ENCODE measurements around the gene GOT2. TPM values are rescaled to one million over a fixed set of nuclear protein-coding genes. Genes with fewer than 3 reads are reported as not detected.
"Not testable (repeated sequence)": the region's sequence is repeated elsewhere in the genome, so short reads cannot be mapped to it uniquely, and the experiment has no call there.

Gene GOT2
- total and polyA plus RNA-seq, 2 donors, result 32.5 to 38.6 TPM

DNA sequence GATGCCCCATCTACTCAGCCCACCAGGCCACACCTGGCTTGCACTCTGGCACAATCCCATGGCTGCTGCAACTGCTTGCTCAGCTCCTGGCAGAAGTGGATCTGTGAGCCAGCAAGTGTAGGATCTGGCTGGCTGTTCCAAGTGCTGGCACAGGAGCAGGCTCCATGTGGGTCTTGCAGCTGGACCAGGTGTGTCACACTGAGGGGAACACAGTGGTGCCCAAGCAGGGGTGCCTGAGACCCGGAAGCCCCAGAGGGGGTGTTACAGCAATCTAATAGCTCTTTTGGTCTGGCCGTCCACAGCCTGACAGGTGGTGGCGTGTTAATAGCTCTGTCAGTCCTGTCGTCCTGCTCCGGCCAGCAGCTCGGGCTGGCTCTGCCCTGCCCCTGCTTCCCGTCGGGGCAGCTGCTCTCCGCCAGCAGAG is 19.6 kb upstream of the GOT2 start:
- H3K9me3 ChIP-seq (ENCODE audit: control insufficient read depth in 2 of 2, insufficient read depth in 1 of 2, low read length in 1 of 2), result peaks cover 0 to 8% of the 10 kb centered on the region in 2 donors
- DNase-seq (ENCODE audit: low read depth in 6 of 9, low spot score in 9 of 9), result no peak
- 63% methylated on average over 9 of the region's 9 CpGs for WGBS
- peaks cover 0 to 2% of the 10 kb centered on the region in 2 donors for H3K27me3 ChIP-seq (ENCODE audit: control insufficient read depth in 2 of 2, insufficient read depth in 1 of 2, low read length in 1 of 2)
- H3K27ac ChIP-seq (ENCODE audit: low read depth in 1 of 2, low read length in 1 of 2), result no peak overlapping the region
- no peaks in the 10 kb centered on the region for H3K36me3 ChIP-seq (ENCODE audit: control insufficient read depth in 2 of 2, insufficient read depth in 2 of 2, low read length in 1 of 2)
- no peak overlapping the region for H3K4me3 ChIP-seq (ENCODE audit: low read length in 2 of 2)
- peaks cover 3 to 5% of the 10 kb centered on the region in 2 donors for H3K4me1 ChIP-seq (ENCODE audit: control insufficient read depth in 2 of 2, insufficient read depth in 2 of 2, low read length in 2 of 2)

GRCh38 chr16:58744497-58744896 is 10.4 kb upstream of the GOT2 start:
- Histone ChIP-seq H3K36me3 (ENCODE audit: control insufficient read depth in 2 of 2, insufficient read depth in 2 of 2, low read length in 1 of 2) (no peaks in the 10 kb centered on the region), H3K27me3 (ENCODE audit: control insufficient read depth in 2 of 2, insufficient read depth in 1 of 2, low read length in 1 of 2) (no peaks in the 10 kb centered on the region), H3K4me3 (ENCODE audit: low read length in 2 of 2) (no peak overlapping the region), H3K4me1 (ENCODE audit: control insufficient read depth in 2 of 2, insufficient read depth in 2 of 2, low read length in 2 of 2) (no peaks in the 10 kb centered on the region), H3K9me3 (ENCODE audit: control insufficient read depth in 2 of 2, insufficient read depth in 1 of 2, low read length in 1 of 2) (peaks cover 0 to 5% of the 10 kb centered on the region in 2 donors), H3K27ac (ENCODE audit: low read depth in 1 of 2, low read length in 1 of 2) (no peak overlapping the region)
- WGBS, result 95% methylated on average over 7 of the region's 7 CpGs
- no peak for DNase-seq (ENCODE audit: low read depth in 6 of 9, low spot score in 9 of 9)

GRCh38 chr16:58741976-58742375 is 7.9 kb upstream of the GOT2 start:
- peaks cover 0 to 2% of the 10 kb centered on the region in 2 donors for H3K27me3 ChIP-seq (ENCODE audit: control insufficient read depth in 2 of 2, insufficient read depth in 1 of 2, low read length in 1 of 2)
- H3K4me3 ChIP-seq (ENCODE audit: low read length in 2 of 2), result no peak overlapping the region
- no peaks in the 10 kb centered on the region for H3K9me3 ChIP-seq (ENCODE audit: control insufficient read depth in 2 of 2, insufficient read depth in 1 of 2, low read length in 1 of 2)
- no peaks in the 10 kb centered on the region for H3K36me3 ChIP-seq (ENCODE audit: control insufficient read depth in 2 of 2, insufficient read depth in 2 of 2, low read length in 1 of 2)
- no peak overlapping the region for H3K27ac ChIP-seq (ENCODE audit: low read depth in 1 of 2, low read length in 1 of 2)
- H3K4me1 ChIP-seq (ENCODE audit: control insufficient read depth in 2 of 2, insufficient read depth in 2 of 2, low read length in 2 of 2), result no peaks in the 10 kb centered on the region
- DNase-seq (ENCODE audit: low read depth in 6 of 9, low spot score in 9 of 9), result no peak

GRCh38 chr16:58741166-58741565 is 7.0 kb upstream of the GOT2 start:
- H3K9me3 ChIP-seq (ENCODE audit: control insufficient read depth in 2 of 2, insufficient read depth in 1 of 2, low read length in 1 of 2), result no peaks in the 10 kb centered on the region
- H3K27me3 ChIP-seq (ENCODE audit: control insufficient read depth in 2 of 2, insufficient read depth in 1 of 2, low read length in 1 of 2), result peaks cover 0 to 2% of the 10 kb centered on the region in 2 donors
- WGBS, result 97% methylated on average over 3 of the region's 3 CpGs
- H3K27ac ChIP-seq (ENCODE audit: low read depth in 1 of 2, low read length in 1 of 2), result no peak overlapping the region
- no peaks in the 10 kb centered on the region for H3K4me1 ChIP-seq (ENCODE audit: control insufficient read depth in 2 of 2, insufficient read depth in 2 of 2, low read length in 2 of 2)
- H3K36me3 ChIP-seq (ENCODE audit: control insufficient read depth in 2 of 2, insufficient read depth in 2 of 2, low read length in 1 of 2), result no peaks in the 10 kb centered on the region
- H3K4me3 ChIP-seq (ENCODE audit: low read length in 2 of 2), result no peak overlapping the region
- no peak for DNase-seq (ENCODE audit: low read depth in 6 of 9, low spot score in 9 of 9)

- Histone ChIP-seq H3K9me3 (ENCODE audit: control insufficient read depth in 2 of 2, insufficient read depth in 1 of 2, low read length in 1 of 2) (no peaks in the 10 kb centered on the region), H3K27ac (ENCODE audit: low read depth in 1 of 2, low read length in 1 of 2) (no peak overlapping the region), H3K36me3 (ENCODE audit: control insufficient read depth in 2 of 2, insufficient read depth in 2 of 2, low read length in 1 of 2) (no peaks in the 10 kb centered on the region), H3K27me3 (ENCODE audit: control insufficient read depth in 2 of 2, insufficient read depth in 1 of 2, low read length in 1 of 2) (peaks cover 0 to 2% of the 10 kb centered on the region in 2 donors), H3K4me1 (ENCODE audit: control insufficient read depth in 2 of 2, insufficient read depth in 2 of 2, low read length in 2 of 2) (peaks cover 0 to 2% of the 10 kb centered on the region in 2 donors), H3K4me3 (ENCODE audit: low read length in 2 of 2) (no peak overlapping the region)
- no peak for DNase-seq (ENCODE audit: low read depth in 6 of 9, low spot score in 9 of 9)
- 94% methylated on average over 5 of the region's 5 CpGs for WGBS
Measured at GRCh38 chr16:58738672-58739296, 4.7 kb upstream of the GOT2 start.

GRCh38 chr16:58736341-58736740 is 2.2 kb upstream of the GOT2 start:
- not testable (repeated sequence) for DNase-seq (ENCODE audit: low read depth in 6 of 9, low spot score in 9 of 9); H3K4me3 ChIP-seq (ENCODE audit: low read length in 2 of 2); H3K36me3 ChIP-seq (ENCODE audit: control insufficient read depth in 2 of 2, insufficient read depth in 2 of 2, low read length in 1 of 2); H3K27me3 ChIP-seq (ENCODE audit: control insufficient read depth in 2 of 2, insufficient read depth in 1 of 2, low read length in 1 of 2); H3K9me3 ChIP-seq (ENCODE audit: control insufficient read depth in 2 of 2, insufficient read depth in 1 of 2, low read length in 1 of 2); H3K27ac ChIP-seq (ENCODE audit: low read depth in 1 of 2, low read length in 1 of 2)
- 90% methylated on average over 3 of the region's 3 CpGs for WGBS
- H3K4me1 ChIP-seq (ENCODE audit: control insufficient read depth in 2 of 2, insufficient read depth in 2 of 2, low read length in 2 of 2), result peaks cover 8 to 12% of the 10 kb centered on the region in 2 donors

GRCh38 chr16:58734459-58734787 is 307 bp upstream of the GOT2 start:
- Histone ChIP-seq H3K27me3 (ENCODE audit: control insufficient read depth in 2 of 2, insufficient read depth in 1 of 2, low read length in 1 of 2) (peaks cover 0 to 2% of the 10 kb centered on the region in 2 donors), H3K27ac (ENCODE audit: low read depth in 1 of 2, low read length in 1 of 2) (peak overlapping the region in 1 of 2 donors; percentile 10), H3K36me3 (ENCODE audit: control insufficient read depth in 2 of 2, insufficient read depth in 2 of 2, low read length in 1 of 2) (peaks cover 0 to 3% of the 10 kb centered on the region in 2 donors), H3K4me3 (ENCODE audit: low read length in 2 of 2) (peak overlapping the region; percentile 79 to 88), H3K4me1 (ENCODE audit: control insufficient read depth in 2 of 2, insufficient read depth in 2 of 2, low read length in 2 of 2) (peaks cover 8 to 12% of the 10 kb centered on the region in 2 donors), H3K9me3 (ENCODE audit: control insufficient read depth in 2 of 2, insufficient read depth in 1 of 2, low read length in 1 of 2) (no peaks in the 10 kb centered on the region)
- DNase-seq (ENCODE audit: low read depth in 6 of 9, low spot score in 9 of 9), result no peak
- WGBS, result 50% methylated on average over 8 of the region's 8 CpGs

DNA sequence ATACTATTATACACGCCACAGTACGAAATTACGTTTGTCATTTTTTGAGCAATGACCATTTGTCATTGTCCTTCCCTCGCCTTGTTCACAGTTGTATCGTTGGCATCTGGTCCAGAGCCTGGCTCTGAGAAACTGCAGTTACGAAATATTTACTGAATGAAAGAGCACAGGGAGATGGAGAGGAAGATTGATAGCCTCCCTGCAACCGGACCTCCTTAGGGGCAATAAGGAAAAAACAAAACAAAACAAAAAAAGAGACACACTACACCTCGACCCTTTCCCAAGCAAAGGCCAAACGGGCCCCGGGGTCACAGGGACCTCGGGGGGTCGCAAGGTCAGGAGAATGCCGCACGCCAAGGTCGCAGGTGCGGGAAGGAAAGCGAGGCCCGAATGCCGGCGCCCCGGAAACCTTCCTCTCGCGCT is 857 bp downstream of the GOT2 start:
- peaks cover 0 to 6% of the 10 kb centered on the region in 2 donors for H3K36me3 ChIP-seq (ENCODE audit: control insufficient read depth in 2 of 2, insufficient read depth in 2 of 2, low read length in 1 of 2)
- H3K4me3 ChIP-seq (ENCODE audit: low read length in 2 of 2), result peak overlapping the region; percentile 79 to 88
- 13% methylated on average over 23 of the region's 23 CpGs for WGBS
- peaks cover 8 to 12% of the 10 kb centered on the region in 2 donors for H3K4me1 ChIP-seq (ENCODE audit: control insufficient read depth in 2 of 2, insufficient read depth in 2 of 2, low read length in 2 of 2)
- no peaks in the 10 kb centered on the region for H3K9me3 ChIP-seq (ENCODE audit: control insufficient read depth in 2 of 2, insufficient read depth in 1 of 2, low read length in 1 of 2)
- no peak overlapping the region for H3K27ac ChIP-seq (ENCODE audit: low read depth in 1 of 2, low read length in 1 of 2)
- DNase-seq (ENCODE audit: low read depth in 6 of 9, low spot score in 9 of 9), result peak in 1 of 9 donors; percentile 1
- no peaks in the 10 kb centered on the region for H3K27me3 ChIP-seq (ENCODE audit: control insufficient read depth in 2 of 2, insufficient read depth in 1 of 2, low read length in 1 of 2)

DNA sequence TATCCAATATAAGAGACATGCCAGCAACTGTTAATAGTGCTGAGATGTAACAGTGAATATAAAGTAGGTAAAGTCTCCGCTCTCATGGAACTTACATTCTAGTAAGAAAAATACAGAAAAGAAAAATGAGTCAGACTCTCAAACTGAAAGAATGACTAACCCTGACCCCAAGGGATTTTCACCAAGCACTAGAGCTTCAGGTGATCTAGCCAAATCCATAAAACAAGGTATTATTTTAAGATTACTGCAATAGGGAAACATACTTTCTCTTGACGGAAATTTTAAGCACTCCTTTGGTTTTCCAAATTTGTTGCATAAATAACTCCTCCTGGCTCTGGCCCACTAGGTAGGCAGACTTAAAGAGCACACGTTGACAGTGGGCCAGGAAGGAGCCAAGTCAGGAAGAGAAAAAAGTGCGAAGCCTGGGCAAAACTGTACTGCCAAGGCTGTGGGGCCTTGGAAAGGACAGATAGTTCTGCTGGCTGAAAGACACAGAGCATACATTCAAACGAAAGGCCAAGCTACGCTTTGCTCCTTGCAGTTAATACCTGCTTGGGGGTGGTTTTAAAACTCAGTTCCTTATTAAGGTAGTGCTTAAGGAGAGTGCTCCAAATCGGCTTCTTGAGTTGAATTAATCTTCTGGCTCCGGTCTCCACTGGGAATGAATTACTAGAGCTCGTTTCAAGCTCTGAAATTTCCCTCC is 1.4 kb downstream of the GOT2 start:
- peak in 2 of 9 donors; percentile 1 to 6 for DNase-seq (ENCODE audit: low read depth in 6 of 9, low spot score in 9 of 9)
- WGBS, result 84% methylated on average over 9 of the region's 9 CpGs
- peak overlapping the region; percentile 79 to 88 for H3K4me3 ChIP-seq (ENCODE audit: low read length in 2 of 2)
- H3K36me3 ChIP-seq (ENCODE audit: control insufficient read depth in 2 of 2, insufficient read depth in 2 of 2, low read length in 1 of 2), result peaks cover 0 to 9% of the 10 kb centered on the region in 2 donors
- no peaks in the 10 kb centered on the region for H3K9me3 ChIP-seq (ENCODE audit: control insufficient read depth in 2 of 2, insufficient read depth in 1 of 2, low read length in 1 of 2)
- no peak overlapping the region for H3K27ac ChIP-seq (ENCODE audit: low read depth in 1 of 2, low read length in 1 of 2)
- no peaks in the 10 kb centered on the region for H3K27me3 ChIP-seq (ENCODE audit: control insufficient read depth in 2 of 2, insufficient read depth in 1 of 2, low read length in 1 of 2)
- H3K4me1 ChIP-seq (ENCODE audit: control insufficient read depth in 2 of 2, insufficient read depth in 2 of 2, low read length in 2 of 2), result peaks cover 8 to 12% of the 10 kb centered on the region in 2 donors
